NT2/D1 (cell line): ENCODE data around the gene CLCNKB.

Experiments used
- SUZ12 ChIP-seq: IDR thresholded peaks from 2 replicates; pipeline ENCODE4 v1.6.1; 2011; ENCODE audit not compliant: insufficient read length, insufficient read depth; ENCODE audit errors: extremely low read depth
- YY1 ChIP-seq: IDR thresholded peaks from 2 replicates; pipeline ENCODE4 v1.6.1; 2011; ENCODE audit not compliant: insufficient read length, insufficient read depth
- ZNF274 ChIP-seq: IDR thresholded peaks from 2 replicates; pipeline ENCODE4 v1.6.1; 2011; ENCODE audit warnings: mild to moderate bottlenecking, low read depth, low read length

DNA sequence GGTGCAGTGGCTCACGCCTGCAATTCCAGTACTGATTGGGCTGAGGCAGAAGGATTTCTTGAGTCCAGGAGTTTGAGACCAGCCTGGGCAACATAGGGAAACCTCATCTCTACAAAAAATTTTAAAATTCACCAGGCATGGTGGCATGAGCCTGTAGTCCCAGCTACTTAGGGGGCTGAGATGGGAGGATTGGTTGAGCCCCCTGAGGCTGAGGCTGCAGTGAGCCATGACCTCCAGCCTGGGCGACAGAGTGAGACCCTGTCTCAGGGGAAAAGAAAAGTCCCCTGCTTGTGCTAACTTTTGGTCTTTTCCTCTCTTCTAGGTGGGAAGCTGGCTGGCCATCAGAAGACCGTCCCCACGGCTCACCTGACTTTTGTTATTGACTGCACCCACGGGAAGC is 38.0 kb upstream of the CLCNKB start:
- TF ChIP-seq ZNF274: no peak
- no peak for TF ChIP-seq YY1
- no peak for TF ChIP-seq SUZ12
